Endothelial cell of umbilical vein (primary cell): ENCODE measurements around the gene C1R. TPM values are rescaled to one million over a fixed set of nuclear protein-coding genes. Genes with fewer than 3 reads are reported as not detected.

Experiments used
- BruUV-seq: library from RNA; stranded (reverse); fragments of 400-500 nt; replicated peaks from 2 replicates; lab custom pipeline; 2021; lab: Mats Ljungman, UMichigan
- CTCF ChIA-PET: fragments of 300-600, 350-600 bp; sonication (Branson Sonifier 250); formaldehyde crosslinking; loops from one replicate; lab custom pipeline; 2021; ENCODE audit warnings: antibody characterized with exemption, inconsistent platforms; lab: Charles Lee
- POLR2A ChIA-PET: fragments of 300-600, 350-600 bp; sonication (Branson Sonifier 250); formaldehyde crosslinking; loops from one replicate; lab custom pipeline; 2021; ENCODE audit warnings: antibody characterized with exemption, inconsistent platforms; lab: Charles Lee
- DNase-seq: peaks from one replicate; pipeline ENCODE4 v3.0.0-alpha.2; 2011; ENCODE audit warnings: low read depth, low spot score
- FAIRE-seq: peaks from 2 replicates; lab custom pipeline; 2011; peaks lifted over from hg19 to GRCh38; lab: Jason Lieb, UNC
- H2AFZ ChIP-seq: 2 replicates; pipeline ENCODE4 v1.6.0; 2012; ENCODE audit warnings: low read depth, low read length, control low read depth, inconsistent platforms
- H3K27ac ChIP-seq: 2 replicates; pipeline ENCODE4 v1.5.1; 2011; ENCODE audit warnings: low read depth, mild to moderate bottlenecking, control low read depth, low read length, moderate library complexity; ENCODE audit not compliant: insufficient read depth
- H3K27me3 ChIP-seq, 2 experiments: 2 replicates each; pipeline versions ENCODE4 v1.6.0 to v1.6.1; 2011; ENCODE audit warnings: low read length in 2 of 2, mixed read lengths in 1 of 2; ENCODE audit not compliant: control insufficient read depth in 2 of 2, insufficient read depth in 2 of 2
- H3K36me3 ChIP-seq, 2 experiments: 2 replicates in 1 of 2; 3 replicates in 1 of 2; pipeline ENCODE4 v1.5.1; 2011; ENCODE audit warnings: low read length in 2 of 2, mild to moderate bottlenecking in 1 of 2, moderate library complexity in 1 of 2; ENCODE audit not compliant: control insufficient read depth in 2 of 2, insufficient read depth in 2 of 2; ENCODE audit errors: extremely low read depth in 1 of 2
- H3K4me1 ChIP-seq: 3 replicates; pipeline ENCODE4 v1.5.1; 2011; ENCODE audit warnings: mild to moderate bottlenecking, low read length; ENCODE audit not compliant: control insufficient read depth, insufficient read depth; ENCODE audit errors: extremely low read depth
- H3K4me2 ChIP-seq: 2 replicates; pipeline ENCODE4 v1.6.1; 2011; ENCODE audit warnings: low read length, control low read depth, mixed read lengths; ENCODE audit not compliant: insufficient read depth
- H3K4me3 ChIP-seq, 3 experiments: fragments of 200-600 bp in 1 of 3; sonication (generic), shearing (Covaris generic) in 1 of 3; replicated peaks in 1 of 3; 2 replicates each; pipeline ENCODE4 v1.5.1; 2011 to 2016; ENCODE audit warnings: control low read depth in 3 of 3, low read length in 3 of 3, mild to moderate bottlenecking in 2 of 3, inconsistent platforms in 1 of 3, low read depth in 1 of 3, moderate library complexity in 1 of 3; ENCODE audit not compliant: insufficient read depth in 1 of 3
- H3K79me2 ChIP-seq: 2 replicates; pipeline ENCODE4 v1.6.0; 2012; ENCODE audit warnings: low read length, inconsistent platforms; ENCODE audit not compliant: control insufficient read depth, insufficient read depth
- H3K9ac ChIP-seq: replicated peaks from 2 replicates; pipeline ENCODE3; 2011; ENCODE audit warnings: low read length, control low read depth; ENCODE audit not compliant: insufficient read depth; ENCODE audit errors: extremely low read depth
- H3K9me1 ChIP-seq: replicated peaks from 3 replicates; pipeline ENCODE4 v1.6.0; 2011; ENCODE audit warnings: mild to moderate bottlenecking, low read length; ENCODE audit not compliant: control insufficient read depth, insufficient read depth; ENCODE audit errors: extremely low read depth
- H3K9me3 ChIP-seq: replicated peaks from 2 replicates; pipeline ENCODE4 v1.5.1; 2012; ENCODE audit warnings: low read length, inconsistent platforms; ENCODE audit not compliant: control insufficient read depth, insufficient read depth
- H4K20me1 ChIP-seq: replicated peaks from 2 replicates; pipeline ENCODE3; 2011; ENCODE audit warnings: mild to moderate bottlenecking, low read length; ENCODE audit not compliant: control insufficient read depth, insufficient read depth; ENCODE audit errors: extremely low read depth
- EZH2 ChIP-seq: IDR thresholded peaks from 2 replicates; pipeline ENCODE4 v1.6.1; 2012; ENCODE audit warnings: borderline replicate concordance, low read depth, mild to moderate bottlenecking, moderate library complexity, low read length, inconsistent platforms; ENCODE audit not compliant: severe bottlenecking
- FOS ChIP-seq: IDR thresholded peaks from 2 replicates; pipeline ENCODE4 v1.6.1; 2011; ENCODE audit warnings: mild to moderate bottlenecking, low read length, moderate library complexity, borderline replicate concordance; ENCODE audit not compliant: insufficient read depth
- GATA2 ChIP-seq: IDR thresholded peaks from 2 replicates; pipeline ENCODE4 v1.7.0; 2011; ENCODE audit warnings: low read depth, mild to moderate bottlenecking, moderate library complexity, mixed read lengths, low read length; ENCODE audit not compliant: insufficient read length, insufficient read depth
- JUN ChIP-seq: IDR thresholded peaks from 2 replicates; pipeline ENCODE4 v1.6.1; 2011; ENCODE audit warnings: borderline replicate concordance, low read depth; ENCODE audit not compliant: insufficient read length, insufficient read depth
- MYC ChIP-seq: IDR thresholded peaks from one replicate; pipeline ENCODE4 v1.6.1; 2011; ENCODE audit warnings: mild to moderate bottlenecking, low read depth, low read length
- POLR2A ChIP-seq: IDR thresholded peaks from 2 replicates; pipeline ENCODE4 v1.6.1; 2012; ENCODE audit warnings: low read depth, mild to moderate bottlenecking, control low read depth, low read length
- POLR2AphosphoS5 ChIP-seq: IDR thresholded peaks from 2 replicates; pipeline ENCODE4 v1.6.1; 2012; ENCODE audit warnings: low read depth, mild to moderate bottlenecking, control low read depth, low read length, moderate library complexity; ENCODE audit not compliant: insufficient read depth
- dilution Hi-C: fragments of 300-500 bp; cut with MboI; formaldehyde crosslinking; loops from one replicate; pipeline ENCODE4 v1.15.0; 2019; ENCODE audit warnings: low sequenced_read_pairs; ENCODE audit not compliant: extremely low pct_ligation_motif_present
- intact Hi-C: fragments of 100-400 bp; cut with micrococcal nuclease; formaldehyde crosslinking; loops from one replicate; pipeline ENCODE4 v1.10.0; 2022
- polyA plus RNA-seq, 4 experiments: library from polyadenylated mRNA; depleted of rRNA in 3 of 4; stranded (reverse) in 3 of 4; unstranded in 1 of 4; fragments of >200 nt; gene quantifications; 2 replicates each; pipeline versions ENCODE4 v1.2.1 to v1.2.3, GENCODE V29; 2011 to 2012; ENCODE audit warnings: missing spikeins in 1 of 4
- total RNA-seq: library from RNA; stranded (reverse); gene quantifications from 2 replicates; pipeline ENCODE4 v1.2.3, GENCODE V29; 2021
- TF ChIP-seq, protein P1 (sequence below): IDR thresholded peaks from 2 replicates; pipeline ENCODE4 v1.6.1; 2011; ENCODE audit not compliant: insufficient read depth, insufficient read length
- TF ChIP-seq, protein P2 (sequence below), 2 donors: IDR thresholded peaks; 1 replicate in 1 of 2; 2 replicates in 1 of 2; pipeline ENCODE4 v1.5.1; 2011; ENCODE audit warnings: low read length in 2 of 2, mild to moderate bottlenecking in 2 of 2, moderate library complexity in 2 of 2, control low read depth in 1 of 2, inconsistent platforms in 1 of 2, low read depth in 1 of 2; ENCODE audit not compliant: insufficient read depth in 1 of 2; ENCODE audit errors: extremely low read depth in 1 of 2

C1R gene
- total and polyA plus RNA-seq, 2 donors (not counting 3 experiments of a cell fraction or from before 2014, with no cell fraction given): 3.6 to 5.8 TPM

DNA sequence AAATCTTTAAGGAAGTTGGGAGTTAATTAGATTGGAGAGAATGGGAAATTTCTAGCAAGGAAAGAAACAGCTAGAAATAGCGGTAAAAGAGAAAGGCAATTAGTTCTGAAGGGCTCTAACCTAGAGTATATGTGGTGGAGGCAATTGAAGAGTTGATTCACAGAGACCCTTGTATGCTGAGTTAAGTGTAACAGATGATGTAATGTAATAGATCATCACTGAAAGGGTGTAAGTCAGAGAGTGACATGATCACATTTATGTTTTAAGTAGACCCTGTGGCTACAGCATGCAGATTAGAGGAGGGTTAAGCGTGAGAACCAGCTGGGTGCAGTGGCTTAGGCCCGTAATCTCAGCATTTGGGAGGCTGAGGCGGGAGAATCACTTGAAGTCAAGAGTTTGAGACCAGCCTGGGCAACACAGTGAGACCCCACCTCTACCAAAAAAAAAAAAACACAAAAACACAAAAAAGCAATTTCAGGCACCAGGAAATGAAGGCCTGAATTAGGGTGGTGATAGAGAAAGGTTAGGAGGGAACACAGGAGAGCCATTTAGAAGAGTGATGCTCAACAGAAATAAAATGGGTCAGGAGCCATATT, 33.5 kb upstream of the C1R start:
- Histone ChIP-seq H3K9me1 (no peaks in the 10 kb centered on the region), H3K4me1 (peaks cover 37% of the 10 kb centered on the region), H3K79me2 (no peaks in the 10 kb centered on the region), H3K27ac (no peak overlapping the region), H3K36me3 (no peaks in the 10 kb centered on the region), H3K9me3 (no peaks in the 10 kb centered on the region), H3K4me3 (no peak overlapping the region), H3K9ac (no peak overlapping the region), H4K20me1 (no peaks in the 10 kb centered on the region), H2AFZ (no peak overlapping the region), H3K4me2 (no peak overlapping the region), H3K27me3 (no peaks in the 10 kb centered on the region)
- TF ChIP-seq POLR2AphosphoS5: no peak
- no peak for TF ChIP-seq POLR2A
- no peak for TF ChIP-seq JUN
- TF ChIP-seq, protein P1, sequence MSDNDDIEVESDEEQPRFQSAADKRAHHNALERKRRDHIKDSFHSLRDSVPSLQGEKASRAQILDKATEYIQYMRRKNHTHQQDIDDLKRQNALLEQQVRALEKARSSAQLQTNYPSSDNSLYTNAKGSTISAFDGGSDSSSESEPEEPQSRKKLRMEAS: no peak
- TF ChIP-seq GATA2: no peak
- TF ChIP-seq FOS: no peak
- TF ChIP-seq MYC: no peak
- no peak for TF ChIP-seq EZH2
- TF ChIP-seq, protein P2, sequence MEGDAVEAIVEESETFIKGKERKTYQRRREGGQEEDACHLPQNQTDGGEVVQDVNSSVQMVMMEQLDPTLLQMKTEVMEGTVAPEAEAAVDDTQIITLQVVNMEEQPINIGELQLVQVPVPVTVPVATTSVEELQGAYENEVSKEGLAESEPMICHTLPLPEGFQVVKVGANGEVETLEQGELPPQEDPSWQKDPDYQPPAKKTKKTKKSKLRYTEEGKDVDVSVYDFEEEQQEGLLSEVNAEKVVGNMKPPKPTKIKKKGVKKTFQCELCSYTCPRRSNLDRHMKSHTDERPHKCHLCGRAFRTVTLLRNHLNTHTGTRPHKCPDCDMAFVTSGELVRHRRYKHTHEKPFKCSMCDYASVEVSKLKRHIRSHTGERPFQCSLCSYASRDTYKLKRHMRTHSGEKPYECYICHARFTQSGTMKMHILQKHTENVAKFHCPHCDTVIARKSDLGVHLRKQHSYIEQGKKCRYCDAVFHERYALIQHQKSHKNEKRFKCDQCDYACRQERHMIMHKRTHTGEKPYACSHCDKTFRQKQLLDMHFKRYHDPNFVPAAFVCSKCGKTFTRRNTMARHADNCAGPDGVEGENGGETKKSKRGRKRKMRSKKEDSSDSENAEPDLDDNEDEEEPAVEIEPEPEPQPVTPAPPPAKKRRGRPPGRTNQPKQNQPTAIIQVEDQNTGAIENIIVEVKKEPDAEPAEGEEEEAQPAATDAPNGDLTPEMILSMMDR (IDR thresholded peaks at IDR 0.05; ENCODE audit: extremely low read depth in 1 of 2, insufficient read depth in 1 of 2, low read depth in 1 of 2, low read length in 2 of 2): no peak
- FAIRE-seq (no peak), DNase-seq (no peak)
- dilution Hi-C loops (no loop called here), intact Hi-C loops (no loop called here)
- ChIA-PET POLR2A (no interaction called here), CTCF (interaction anchor here (1.1 to 3.4 kb wide), 2 partner anchors 12 to 17 kb away, joined by 3 to 17 read pairs; no protein-coding TSS in a partner anchor)
- no TSS peak for BruUV-seq
